Measurements from ENCODE around the gene FSD2. TPM values are rescaled to one million over a fixed set of nuclear protein-coding genes. Genes with fewer than 3 reads are reported as not detected.

FSD2 gene
- total and polyA plus RNA-seq, 9 of the 15 experiments (the other 6 are each of a cell fraction or from before 2014, with no cell fraction given): 0.01 to 0.06 TPM; not detected in 7

GRCh38 chr15:82749951-82750830 lies 55.7 kb downstream of the FSD2 start (continued):
- no peak for TF ChIP-seq RHOXF2B (CRISPR knock-in tag; conservative IDR thresholded peaks at IDR 0.05)
- TF ChIP-seq MAFG (tag; conservative IDR thresholded peaks at IDR 0.05): no peak
- TF ChIP-seq ZBTB26 (CRISPR knock-in tag; IDR thresholded peaks at IDR 0.05): peak; percentile 11; the same call in 1 of the 2 replicates
- no peak for TF ChIP-seq MECOM (CRISPR knock-in tag; IDR thresholded peaks at IDR 0.05)
- no peak for TF ChIP-seq ZNF174 (CRISPR knock-in tag; IDR thresholded peaks at IDR 0.05)
- no peak for TF ChIP-seq ELF2 (CRISPR knock-in tag; IDR thresholded peaks at IDR 0.05)
- TF ChIP-seq YY1 (IDR thresholded peaks at IDR 0.05; ENCODE audit: borderline replicate concordance in 1 of 3, control insufficient read depth in 1 of 3, extremely low read depth in 1 of 3, insufficient read depth in 3 of 3, insufficient read length in 1 of 3, insufficient replicate concordance in 2 of 3, low read depth in 1 of 3, low read length in 2 of 3): peak in 1 of 3 experiments; percentile 26
- no peak for TF ChIP-seq NFE2 (IDR thresholded peaks at IDR 0.05; ENCODE audit: low read depth)
- TF ChIP-seq ZNF707 (CRISPR knock-in tag; conservative IDR thresholded peaks at IDR 0.05): no peak
- TF ChIP-seq SMARCA4 (IDR thresholded peaks at IDR 0.05): no peak
- TF ChIP-seq NCOA2 (IDR thresholded peaks at IDR 0.05; ENCODE audit: partially characterized antibody in 2 of 2): no peak
- peak; percentile 71 for TF ChIP-seq EP300 (IDR thresholded peaks at IDR 0.05; ENCODE audit: low read length)
- no peak for TF ChIP-seq CREB5 (CRISPR knock-in tag; IDR thresholded peaks at IDR 0.05)
- TF ChIP-seq DMBX1 (CRISPR knock-in tag; IDR thresholded peaks at IDR 0.05; ENCODE audit: borderline replicate concordance): no peak
- TF ChIP-seq ZBTB17 (CRISPR knock-in tag; IDR thresholded peaks at IDR 0.05): no peak
- peak; percentile 65; the same call in 1 of the 2 replicates for TF ChIP-seq LCOR (CRISPR knock-in tag; IDR thresholded peaks at IDR 0.05)
- TF ChIP-seq GABPB2 (CRISPR knock-in tag; conservative IDR thresholded peaks at IDR 0.05): no peak
- peak in 1 of 2 experiments; percentile 55; a peak in 1 of 4 replicates for TF ChIP-seq RCOR1 (IDR thresholded peaks at IDR 0.05; ENCODE audit: borderline replicate concordance in 1 of 2, low read depth in 2 of 2, low read length in 2 of 2)
- TF ChIP-seq EP400 (IDR thresholded peaks at IDR 0.05): peak; percentile 97
- TF ChIP-seq E4F1 (CRISPR knock-in tag; IDR thresholded peaks at IDR 0.05; ENCODE audit: borderline replicate concordance): no peak
- TF ChIP-seq ZNF395 (CRISPR knock-in tag; IDR thresholded peaks at IDR 0.05): no peak
- no peak for TF ChIP-seq HDGF (IDR thresholded peaks at IDR 0.05)
